ENCODE measurements around the gene TSPAN4. TPM values are rescaled to one million over a fixed set of nuclear protein-coding genes. Genes with fewer than 3 reads are reported as not detected.

The TSPAN4 gene
- total RNA-seq, 1 experiment from 2014 or later, result 50.3 TPM

GRCh38 chr11:910044-910588 lies 67.5 kb downstream of the TSPAN4 start (continued):
- TF ChIP-seq ATF3 (IDR thresholded peaks at IDR 0.05), result no peak
- TF ChIP-seq ZFX (IDR thresholded peaks at IDR 0.05), result no peak
- TF ChIP-seq EZH2 (IDR thresholded peaks at IDR 0.05), result no peak

GRCh38 chr11:910589-911030 lies 68.0 kb downstream of the TSPAN4 start, which contains the start of gene CHID1:
Gene CHID1, minus strand, starts transcription at chr11:910810. Its CDS starts 5,994 bp downstream, at chr11:904816.
- Histone ChIP-seq H3K4me2 (ENCODE audit: low read length) (peak within 1 kb of the TSS; percentile 93), H3K27ac (ENCODE audit: low read depth, low read length) (peak within 1 kb of the TSS; percentile 93), H3K9me2 (ENCODE audit: insufficient read depth) (no peaks in the 10 kb centered on the region), H3K9ac (ENCODE audit: low read length) (peak within 1 kb of the TSS; percentile 95), H3K27me3 (ENCODE audit: insufficient read depth, low read length) (no peaks in the 10 kb centered on the region), H3K36me3 (ENCODE audit: control insufficient read depth in 1 of 2, insufficient read depth in 2 of 2, low read length in 2 of 2) (peaks cover 1 to 8% of the 10 kb centered on the region in 2 experiments; a peak in 1 of 4 replicates), H4K20me1 (ENCODE audit: insufficient read depth) (no peaks in the 10 kb centered on the region), H2AFZ (ENCODE audit: low read depth, low read length, poor library complexity, severe bottlenecking) (no peak within 1 kb of the TSS), H3K4me3 (replicated peaks in 1 of 2; ENCODE audit: low read depth in 1 of 2, low read length in 2 of 2) (peak within 1 kb of the TSS; percentile 85 to 100), H3K4me1 (ENCODE audit: control insufficient read depth in 1 of 2, insufficient read depth in 2 of 2, low read length in 2 of 2) (peaks cover 12 to 24% of the 10 kb centered on the region in 2 experiments), H3K9me3 (ENCODE audit: control insufficient read depth in 1 of 2, insufficient read depth in 1 of 2, low read depth in 1 of 2, low read length in 2 of 2) (no peaks in the 10 kb centered on the region), H3K79me2 (ENCODE audit: insufficient read depth, low read length) (peaks cover 48% of the 10 kb centered on the region)
- TF ChIP-seq POLR2AphosphoS5 (IDR thresholded peaks at IDR 0.05; ENCODE audit: low read depth, low read length) (peak; percentile 86), MAX (IDR thresholded peaks at IDR 0.05) (peak; percentile 67; the same call in 1 of the 2 replicates), EZH2 (IDR thresholded peaks at IDR 0.05) (no peak), EGR1 (IDR thresholded peaks at IDR 0.05; ENCODE audit: low read depth) (peak; percentile 80)
- ATAC-seq (peak; percentile 97), DNase-seq (ENCODE audit: low read depth, low spot score) (peak; percentile 51)
- CTCF ChIA-PET, result interaction anchor here (0.5 to 1.3 kb wide), 2 partner anchors 14 kb away, joined by 4 to 7 read pairs; no protein-coding TSS in a partner anchor
- BruUV-seq (replicated peaks), result no TSS peak
- intact Hi-C loops (cut with micrococcal nuclease), result no loop called here
- RAD21 ChIA-PET (ENCODE audit: low non-redundant PET in 1 of 2, low total read pairs in 2 of 2, uncharacterized antibody in 2 of 2, unreplicated experiment in 2 of 2), result no interaction called here
- POLR2A ChIA-PET, result interaction anchor here (1.0 kb wide), 2 partner anchors 9 to 91 kb away, joined by 3 to 4 read pairs; no protein-coding TSS in a partner anchor

Data from HCT116 (cell line).